Sigmoid colon (tissue), 3 donors: ENCODE data around the gene PCDHGA8.
"Not testable (repeated sequence)": the region's sequence is repeated elsewhere in the genome, so short reads cannot be mapped to it uniquely, and the experiment has no call there.

Experiments
- CTCF ChIP-seq, 4 experiments: fragments of 450-650 bp in 3 of 4; fragments of 200-600 bp in 1 of 4; IDR thresholded peaks; one replicate each; pipeline ENCODE4 v1.5.1; 2016 to 2019; ENCODE audit warnings: antibody characterized with exemption in 4 of 4, mild to moderate bottlenecking in 3 of 4, moderate library complexity in 2 of 4
- POLR2A ChIP-seq, 2 donors: fragments of 450-650 bp; IDR thresholded peaks; one replicate each; pipeline ENCODE4 v1.6.1; 2016; ENCODE audit warnings: antibody characterized with exemption in 2 of 2, mild to moderate bottlenecking in 2 of 2, moderate library complexity in 2 of 2

- not testable (repeated sequence) for TF ChIP-seq POLR2A, CTCF (IDR thresholded peaks at IDR 0.05)
Observed at GRCh38 chr5:141394401-141395187, 2.2 kb downstream of the PCDHGA8 start.
